Panc1 (cell line): ENCODE results near the gene KCNIP4. TPM values are rescaled to one million over a fixed set of nuclear protein-coding genes. Genes with fewer than 3 reads are reported as not detected.

Source experiments
- ATAC-seq: fragments of 200-7000 bp; cut with Tn5 transposase; 2 replicates; pipeline ENCODE4 v1.9.1; 2020; ENCODE audit warnings: mild to moderate bottlenecking, moderate library complexity
- BruUV-seq: library from RNA; stranded (reverse); fragments of 400-500 nt; replicated peaks from 2 replicates; lab custom pipeline; 2021; lab: Mats Ljungman, UMichigan
- CTCF ChIA-PET: fragments of 300-600 bp; sonication (Branson Sonifier 250); formaldehyde crosslinking; loops from one replicate; lab custom pipeline; 2022; ENCODE audit warnings: antibody characterized with exemption; lab: Charles Lee
- POLR2A ChIA-PET: fragments of 300-600 bp; sonication (Branson Sonifier 250); formaldehyde crosslinking; loops from one replicate; lab custom pipeline; 2022; ENCODE audit warnings: antibody characterized with exemption; lab: Charles Lee
- DNase-seq: peaks from one replicate; pipeline ENCODE4 v3.0.0-alpha.2; 2010; ENCODE audit warnings: low read depth, low spot score
- H3K27ac ChIP-seq: 2 replicates; pipeline ENCODE4 v1.5.1; 2011; ENCODE audit warnings: mild to moderate bottlenecking, low read length, inconsistent platforms
- H3K27me3 ChIP-seq: fragments of 200-500 bp; sonication (Bioruptor generic); 2 replicates; pipeline ENCODE4 v1.6.0; 2014; ENCODE audit warnings: low read length, inconsistent platforms; ENCODE audit not compliant: control insufficient read depth, insufficient read depth
- H3K36me3 ChIP-seq: fragments of 200-500 bp; sonication (Bioruptor generic); 2 replicates; pipeline ENCODE4 v1.5.1; 2014; ENCODE audit warnings: inconsistent platforms, mild to moderate bottlenecking, low read length, moderate library complexity; ENCODE audit not compliant: control insufficient read depth, insufficient read depth
- H3K4me1 ChIP-seq: 2 replicates; pipeline ENCODE4 v1.5.1; 2011; ENCODE audit warnings: inconsistent platforms, mild to moderate bottlenecking, low read length, moderate library complexity; ENCODE audit not compliant: control insufficient read depth, insufficient read depth
- H3K4me3 ChIP-seq, 2 experiments: 2 replicates each; pipeline ENCODE4 v1.5.1; 2011 to 2012; ENCODE audit warnings: low read depth in 2 of 2, low read length in 2 of 2, mild to moderate bottlenecking in 2 of 2, inconsistent platforms in 1 of 2, moderate library complexity in 1 of 2
- H3K9me3 ChIP-seq: fragments of 200-500 bp; sonication (Bioruptor generic); 2 replicates; pipeline ENCODE4 v1.5.1; 2014; ENCODE audit warnings: low read depth, mild to moderate bottlenecking, inconsistent platforms, low read length, moderate library complexity; ENCODE audit not compliant: control insufficient read depth, insufficient read depth
- POLR2AphosphoS5 ChIP-seq: IDR thresholded peaks from 2 replicates; pipeline ENCODE4 v1.6.1; 2012; ENCODE audit warnings: mild to moderate bottlenecking, low read depth, low read length, moderate library complexity
- REST ChIP-seq, 2 experiments: IDR thresholded peaks; 2 replicates each; pipeline ENCODE4 v1.6.1; 2011 to 2012; ENCODE audit warnings: low read depth in 2 of 2, control low read depth in 1 of 2, low read length in 1 of 2, mild to moderate bottlenecking in 1 of 2, moderate library complexity in 1 of 2; ENCODE audit not compliant: insufficient read depth in 1 of 2
- SIN3A ChIP-seq: IDR thresholded peaks from 2 replicates; pipeline ENCODE4 v1.6.1; 2012; ENCODE audit warnings: low read depth, mild to moderate bottlenecking, low read length, moderate library complexity, borderline replicate concordance; ENCODE audit not compliant: insufficient read depth
- TCF7L2 ChIP-seq: IDR thresholded peaks from 2 replicates; pipeline ENCODE4 v1.6.1; 2011; ENCODE audit warnings: mild to moderate bottlenecking, low read depth, low read length, inconsistent platforms
- in situ Hi-C: cut with HindIII; loops from 2 replicates; pipeline ENCODE4 v1.10.0; 2016; ENCODE audit warnings: low sequenced_read_pairs, low pct_unique_long_range_greater_than_20kb
- intact Hi-C: fragments of 100-400 bp; cut with micrococcal nuclease; formaldehyde crosslinking; loops from one replicate; pipeline ENCODE4 v1.10.0; 2022; ENCODE audit not compliant: unreplicated experiment
- total RNA-seq: library from RNA; stranded (reverse); gene quantifications from one replicate; pipeline ENCODE4 v1.2.1, GENCODE V29; 2021; ENCODE audit not compliant: unreplicated experiment
- TF ChIP-seq, protein P1 (sequence below): fragments of 450-650 bp; IDR thresholded peaks from 2 replicates; pipeline ENCODE4 v1.5.1; 2017; ENCODE audit warnings: mild to moderate bottlenecking

The KCNIP4 gene
- total RNA-seq, 1 experiment from 2014 or later: not detected

DNA sequence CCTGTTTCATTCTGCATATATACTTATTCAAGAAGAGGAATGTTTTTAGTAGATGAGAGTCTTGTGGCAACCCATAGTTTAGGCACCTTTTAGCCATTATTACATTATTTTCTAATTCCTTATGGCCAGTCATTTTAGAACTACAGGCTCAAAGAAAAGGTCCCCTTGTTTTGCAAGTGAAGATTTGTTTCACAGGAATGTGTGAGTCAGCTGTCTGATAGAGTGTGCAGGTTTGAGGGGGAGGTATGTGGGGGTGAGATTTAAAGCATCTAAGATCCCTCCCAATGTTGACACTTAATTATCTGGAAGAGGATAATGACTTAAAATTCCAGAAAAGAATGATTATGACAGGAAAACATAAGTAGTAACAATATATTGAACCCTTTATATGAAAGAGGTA lies 495.6 kb downstream of the KCNIP4 start:
- Histone ChIP-seq H3K27ac (no peak overlapping the region), H3K4me1 (no peaks in the 10 kb centered on the region), H3K9me3 (no peaks in the 10 kb centered on the region), H3K27me3 (no peaks in the 10 kb centered on the region), H3K4me3 (no peak overlapping the region), H3K36me3 (no peaks in the 10 kb centered on the region)
- intact Hi-C loops (no loop called here), in situ Hi-C loops (no loop called here)
- ChIA-PET POLR2A (no interaction called here), CTCF (no interaction called here)
- TF ChIP-seq REST (IDR thresholded peaks at IDR 0.05; ENCODE audit: insufficient read depth in 1 of 2, low read depth in 2 of 2, low read length in 1 of 2): no peak
- TF ChIP-seq SIN3A: no peak
- TF ChIP-seq, protein P1, sequence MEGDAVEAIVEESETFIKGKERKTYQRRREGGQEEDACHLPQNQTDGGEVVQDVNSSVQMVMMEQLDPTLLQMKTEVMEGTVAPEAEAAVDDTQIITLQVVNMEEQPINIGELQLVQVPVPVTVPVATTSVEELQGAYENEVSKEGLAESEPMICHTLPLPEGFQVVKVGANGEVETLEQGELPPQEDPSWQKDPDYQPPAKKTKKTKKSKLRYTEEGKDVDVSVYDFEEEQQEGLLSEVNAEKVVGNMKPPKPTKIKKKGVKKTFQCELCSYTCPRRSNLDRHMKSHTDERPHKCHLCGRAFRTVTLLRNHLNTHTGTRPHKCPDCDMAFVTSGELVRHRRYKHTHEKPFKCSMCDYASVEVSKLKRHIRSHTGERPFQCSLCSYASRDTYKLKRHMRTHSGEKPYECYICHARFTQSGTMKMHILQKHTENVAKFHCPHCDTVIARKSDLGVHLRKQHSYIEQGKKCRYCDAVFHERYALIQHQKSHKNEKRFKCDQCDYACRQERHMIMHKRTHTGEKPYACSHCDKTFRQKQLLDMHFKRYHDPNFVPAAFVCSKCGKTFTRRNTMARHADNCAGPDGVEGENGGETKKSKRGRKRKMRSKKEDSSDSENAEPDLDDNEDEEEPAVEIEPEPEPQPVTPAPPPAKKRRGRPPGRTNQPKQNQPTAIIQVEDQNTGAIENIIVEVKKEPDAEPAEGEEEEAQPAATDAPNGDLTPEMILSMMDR: no peak
- no peak for TF ChIP-seq TCF7L2
- TF ChIP-seq POLR2AphosphoS5: no peak
- no TSS peak for BruUV-seq
- no peak for DNase-seq
- no peak for ATAC-seq

- intact Hi-C loops: no loop called here
- POLR2A ChIA-PET: no interaction called here
- no peak for DNase-seq
- Histone ChIP-seq H3K4me1 (no peaks in the 10 kb centered on the region), H3K27me3 (no peaks in the 10 kb centered on the region), H3K36me3 (no peaks in the 10 kb centered on the region), H3K4me3 (no peak overlapping the region), H3K27ac (no peak overlapping the region), H3K9me3 (no peaks in the 10 kb centered on the region)
- TF ChIP-seq TCF7L2 (no peak), POLR2AphosphoS5 (no peak), REST (IDR thresholded peaks at IDR 0.05; ENCODE audit: insufficient read depth in 1 of 2, low read depth in 2 of 2, low read length in 1 of 2) (no peak), SIN3A (no peak)
- TF ChIP-seq, protein P1: no peak
- BruUV-seq: no TSS peak
- CTCF ChIA-PET: no interaction called here
- in situ Hi-C loops: no loop called here
- no peak for ATAC-seq
Measured at GRCh38 chr4:21451032-21451431, 497.5 kb downstream of the KCNIP4 start.
